GM12891 (cell line): Measurements from ENCODE around the gene COX17.
"Not testable (repeated sequence)": the region's sequence is repeated elsewhere in the genome, so short reads cannot be mapped to it uniquely, and the experiment has no call there.

ENCODE experiments used
- DNase-seq: peaks from one replicate; pipeline ENCODE4 v3.0.0; 2011; ENCODE audit warnings: low spot score; ENCODE audit not compliant: insufficient read length
- FAIRE-seq: peaks from 2 replicates; lab custom pipeline; 2011; peaks lifted over from hg19 to GRCh38; lab: Jason Lieb, UNC
- PAX5 ChIP-seq: IDR thresholded peaks from 2 replicates; pipeline ENCODE4 v1.6.1; 2011; ENCODE audit warnings: low read length, moderate library complexity, mild to moderate bottlenecking; ENCODE audit not compliant: insufficient read depth, severe bottlenecking
- POLR2A ChIP-seq: IDR thresholded peaks from 2 replicates; pipeline ENCODE4 v1.6.1; 2011; ENCODE audit warnings: low read depth, low read length, control low read depth
- POLR2AphosphoS5 ChIP-seq: IDR thresholded peaks from 2 replicates; pipeline ENCODE4 v1.6.1; 2011; ENCODE audit warnings: low read depth, low read length, control low read depth
- POU2F2 ChIP-seq: IDR thresholded peaks from 2 replicates; pipeline ENCODE4 v1.6.1; 2011; ENCODE audit warnings: low read depth, mild to moderate bottlenecking, control low read depth, low read length, moderate library complexity
- SPI1 ChIP-seq: IDR thresholded peaks from 2 replicates; pipeline ENCODE4 v1.6.1; 2011; ENCODE audit warnings: low read depth, low read length, control low read depth
- TAF1 ChIP-seq: IDR thresholded peaks from 2 replicates; pipeline ENCODE4 v1.6.1; 2011; ENCODE audit warnings: low read depth, low read length, control low read depth

COX17 gene

GRCh38 chr3:119700920-119701734, 23.9 kb upstream of the COX17 start:
- DNase-seq (no peak), FAIRE-seq (no peak)
- TF ChIP-seq SPI1 (no peak), TAF1 (no peak), POLR2A (no peak), POLR2AphosphoS5 (no peak), PAX5 (no peak), POU2F2 (no peak)

GRCh38 chr3:119700269-119700919, 23.2 kb upstream of the COX17 start:
- no peak for TF ChIP-seq PAX5
- TF ChIP-seq POLR2A, result no peak
- no peak for TF ChIP-seq POLR2AphosphoS5
- TF ChIP-seq POU2F2, result no peak
- peak; percentile 74 for TF ChIP-seq SPI1
- no peak for TF ChIP-seq TAF1
- DNase-seq (no peak), FAIRE-seq (peak; percentile 79)

GRCh38 chr3:119697394-119697793, 20.2 kb upstream of the COX17 start:
- FAIRE-seq (peak; percentile 43), DNase-seq (no peak)
- TF ChIP-seq POU2F2 (peak; percentile 66; the same call in 1 of the 2 replicates), TAF1 (no peak), SPI1 (peak; percentile 75), POLR2AphosphoS5 (no peak), PAX5 (no peak), POLR2A (no peak)

- no peak for DNase-seq
- no peak for TF ChIP-seq TAF1
- no peak for TF ChIP-seq POU2F2
- no peak for TF ChIP-seq PAX5
- no peak for TF ChIP-seq POLR2AphosphoS5
- TF ChIP-seq SPI1, result no peak
- no peak for TF ChIP-seq POLR2A
- no peak for FAIRE-seq
These were observed 18.3 kb upstream of the COX17 start for GRCh38 chr3:119695480-119695879.

- no peak for DNase-seq
- FAIRE-seq, result no peak
- TF ChIP-seq TAF1 (no peak), SPI1 (no peak), PAX5 (no peak), POLR2A (no peak), POLR2AphosphoS5 (no peak), POU2F2 (no peak)
These were observed 12.9 kb upstream of the COX17 start for GRCh38 chr3:119690043-119690656.

- TF ChIP-seq POU2F2 (no peak), SPI1 (no peak), POLR2A (no peak), PAX5 (no peak), POLR2AphosphoS5 (no peak), TAF1 (no peak)
- FAIRE-seq, result no peak
- DNase-seq, result no peak
These were observed 6.2 kb upstream of the COX17 start for GRCh38 chr3:119683421-119683820.

GRCh38 chr3:119681279-119681678, 4.1 kb upstream of the COX17 start:
- TF ChIP-seq PAX5, result no peak
- TF ChIP-seq SPI1, result no peak
- no peak for DNase-seq
- peak; percentile 89 for FAIRE-seq

- no peak for TF ChIP-seq POLR2AphosphoS5
- no peak for TF ChIP-seq PAX5
- no peak for TF ChIP-seq TAF1
- no peak for TF ChIP-seq POLR2A
- TF ChIP-seq SPI1, result no peak
- no peak for TF ChIP-seq POU2F2
- no peak for FAIRE-seq
- no peak for DNase-seq
These were observed 2.7 kb upstream of the COX17 start for GRCh38 chr3:119679874-119680273.

- not testable (repeated sequence) for DNase-seq, FAIRE-seq
These were observed 1.0 kb upstream of the COX17 start for GRCh38 chr3:119678209-119678608.

GRCh38 chr3:119677641-119677934, 382 bp upstream of the COX17 start:
- FAIRE-seq, result no peak
- TF ChIP-seq SPI1, result no peak
- no peak for TF ChIP-seq POU2F2
- no peak for TF ChIP-seq POLR2AphosphoS5
- 0 out of 2 replicates have a peak, but pooled peaks have one; percentile 49 for TF ChIP-seq POLR2A
- TF ChIP-seq TAF1, result no peak
- TF ChIP-seq PAX5, result no peak
- no peak for DNase-seq
